ENCODE measurements around the gene PPID.
"Not testable (repeated sequence)": the region's sequence is repeated elsewhere in the genome, so short reads cannot be mapped to it uniquely, and the experiment has no call there.

PPID gene

GRCh38 chr4:158739600-158739999, 16.4 kb upstream of the PPID start:
- Histone ChIP-seq H3K9ac (no peak overlapping the region), H3K36me3 (no peaks in the 10 kb centered on the region)
- TF ChIP-seq Cebpa-rat (IDR thresholded peaks at IDR 0.05), result no peak

GRCh38 chr4:158738866-158739265, 15.7 kb upstream of the PPID start:
- H3K9me3 ChIP-seq, result no peaks in the 10 kb centered on the region
- H3K9ac ChIP-seq, result no peak overlapping the region
- H3K36me3 ChIP-seq, result no peaks in the 10 kb centered on the region
- TF ChIP-seq Cebpa-rat (IDR thresholded peaks at IDR 0.05), result no peak
- no peaks in the 10 kb centered on the region for H3K27me3 ChIP-seq
- H3K4me1 ChIP-seq, result no peaks in the 10 kb centered on the region
- no peak overlapping the region for H3K4me3 ChIP-seq
- H4K20me1 ChIP-seq, result no peaks in the 10 kb centered on the region
- H3K27ac ChIP-seq, result no peak overlapping the region
- H3K4me2 ChIP-seq, result no peak overlapping the region

More at GRCh38 chr4:158739600-158739999, 16.4 kb upstream of the PPID start:
- H3K9me3 ChIP-seq, result no peaks in the 10 kb centered on the region
- no peaks in the 10 kb centered on the region for H3K4me1 ChIP-seq
- H4K20me1 ChIP-seq, result no peaks in the 10 kb centered on the region
- no peak overlapping the region for H3K27ac ChIP-seq
- no peak overlapping the region for H3K4me3 ChIP-seq
- H3K27me3 ChIP-seq, result no peaks in the 10 kb centered on the region
- H3K4me2 ChIP-seq, result no peak overlapping the region

- Histone ChIP-seq H3K4me3 (no peak overlapping the region), H3K27me3 (no peaks in the 10 kb centered on the region), H3K9me3 (no peaks in the 10 kb centered on the region), H3K27ac (no peak overlapping the region), H3K36me3 (no peaks in the 10 kb centered on the region), H3K9ac (no peak overlapping the region), H3K4me1 (no peaks in the 10 kb centered on the region), H3K4me2 (no peak overlapping the region), H4K20me1 (no peaks in the 10 kb centered on the region)
- no peak for TF ChIP-seq Cebpa-rat (IDR thresholded peaks at IDR 0.05)
Observed at GRCh38 chr4:158729716-158730559, 6.7 kb upstream of the PPID start.

DNA sequence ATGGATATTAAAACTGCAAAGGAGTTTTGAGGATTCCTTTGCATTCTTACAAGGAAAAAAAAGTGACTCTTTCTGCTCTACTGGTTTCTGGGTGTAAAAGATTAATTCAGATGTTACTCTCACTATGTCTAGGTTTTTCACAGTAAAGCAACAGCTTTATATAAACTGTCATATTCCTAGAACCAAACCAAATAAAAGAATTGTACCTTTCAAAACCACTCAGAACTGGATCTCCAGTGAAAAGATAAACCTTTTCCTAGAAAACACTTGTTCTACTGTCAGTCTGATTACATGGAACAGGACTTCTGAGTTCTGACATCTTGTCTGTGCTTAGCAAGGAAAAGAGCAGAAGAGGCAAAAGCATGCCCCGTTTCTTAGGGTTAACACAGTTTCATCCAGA, 5.0 kb upstream of the PPID start:
- Histone ChIP-seq H3K4me1 (0 out of 2 replicates have a peak, but pooled peaks cover 6% of the 10 kb centered on the region), H3K27ac (no peak overlapping the region)

DNA sequence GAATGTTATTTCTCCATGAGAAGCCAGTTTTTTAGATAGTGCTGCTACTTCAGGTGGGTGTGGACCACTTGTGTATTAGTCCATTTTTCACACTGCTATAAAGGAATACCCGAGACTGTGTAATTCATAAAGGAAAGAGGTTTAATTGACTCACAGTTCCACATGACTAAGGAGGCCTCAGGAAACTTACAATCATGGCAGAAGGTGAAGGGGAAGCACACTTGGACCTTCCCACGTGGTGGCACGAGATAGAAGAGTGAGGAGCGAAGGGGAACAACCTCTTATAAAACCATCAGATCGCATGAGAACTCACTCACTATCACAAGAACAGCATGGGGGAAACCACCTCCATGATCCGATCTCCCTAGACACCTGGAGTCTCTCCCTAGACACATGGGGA, 3.4 kb upstream of the PPID start:
- H3K27ac ChIP-seq, result no peak overlapping the region
- H3K4me2 ChIP-seq, result no peak overlapping the region
- no peak overlapping the region for H3K4me3 ChIP-seq
- H3K4me1 ChIP-seq, result peaks cover 17% of the 10 kb centered on the region
- no peaks in the 10 kb centered on the region for H3K9me3 ChIP-seq
- H3K27me3 ChIP-seq, result no peaks in the 10 kb centered on the region
- H3K36me3 ChIP-seq, result no peaks in the 10 kb centered on the region; the same call in 1 of the 2 replicates
- no peaks in the 10 kb centered on the region for H4K20me1 ChIP-seq
- H3K9ac ChIP-seq, result no peak overlapping the region
- no peak for TF ChIP-seq Cebpa-rat (IDR thresholded peaks at IDR 0.05)

More for the DNA sequence above, 5.0 kb upstream of the PPID start:
- no peaks in the 10 kb centered on the region for H3K36me3 ChIP-seq
- no peak overlapping the region for H3K4me3 ChIP-seq
- no peaks in the 10 kb centered on the region for H3K27me3 ChIP-seq
- no peak overlapping the region for H3K9ac ChIP-seq
- no peak overlapping the region for H3K4me2 ChIP-seq
- H4K20me1 ChIP-seq, result no peaks in the 10 kb centered on the region
- TF ChIP-seq Cebpa-rat (IDR thresholded peaks at IDR 0.05), result no peak
- no peaks in the 10 kb centered on the region for H3K9me3 ChIP-seq

DNA sequence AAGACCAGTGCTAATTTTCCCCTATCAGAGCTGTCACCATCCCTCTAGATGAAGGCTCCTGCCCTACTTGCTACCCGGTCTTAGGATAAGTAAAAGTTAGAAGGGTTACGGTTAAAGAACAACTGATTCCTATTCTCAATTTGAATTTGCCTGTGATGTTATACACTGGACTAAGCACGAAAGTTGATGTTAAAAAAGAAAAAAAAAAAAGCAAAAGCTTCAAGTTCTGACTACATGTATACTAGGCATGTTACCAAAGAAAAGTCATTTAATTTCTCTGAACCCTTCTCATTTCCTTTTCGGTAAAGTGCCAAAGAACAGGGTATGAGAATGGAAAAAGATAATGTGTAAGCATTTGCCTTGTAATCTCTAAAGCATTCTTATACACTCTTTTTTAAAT, 1.4 kb upstream of the PPID start:
- Histone ChIP-seq H3K9ac (no peak overlapping the region), H4K20me1 (no peaks in the 10 kb centered on the region), H3K9me3 (no peaks in the 10 kb centered on the region), H3K27me3 (no peaks in the 10 kb centered on the region), H3K4me3 (no peak overlapping the region), H3K4me1 (peaks cover 17% of the 10 kb centered on the region), H3K36me3 (peaks cover 15% of the 10 kb centered on the region), H3K27ac (no peak overlapping the region), H3K4me2 (no peak overlapping the region)
- no peak for TF ChIP-seq Cebpa-rat (IDR thresholded peaks at IDR 0.05)

DNA sequence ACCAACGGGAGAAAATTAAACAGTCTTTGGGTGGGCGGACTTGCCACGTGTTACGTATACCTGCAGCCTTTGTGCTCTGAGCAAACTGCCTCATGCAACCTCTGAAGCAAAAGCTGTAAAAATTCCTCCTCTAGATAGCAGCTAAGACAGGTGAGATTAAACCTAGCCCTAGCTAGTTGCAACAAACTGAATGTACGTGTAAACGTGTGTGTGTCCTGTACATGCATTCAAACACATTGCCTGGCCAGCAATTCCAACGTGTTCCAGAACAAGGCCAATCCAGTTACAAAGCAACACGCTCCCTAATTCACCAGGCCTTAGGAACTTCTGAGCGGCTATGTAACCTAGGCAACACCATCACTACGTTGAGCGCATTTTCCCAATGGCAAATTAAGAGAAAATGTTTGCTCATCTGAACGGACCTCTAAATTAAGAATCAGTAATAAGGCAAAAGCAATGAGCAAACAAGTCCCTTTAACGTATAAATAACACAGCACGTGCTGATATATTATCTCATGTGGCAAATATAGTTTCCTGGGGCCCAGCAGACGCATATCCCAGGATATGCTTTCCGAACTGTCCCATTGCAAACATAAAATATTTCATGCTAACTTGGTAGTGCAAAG, 792 bp downstream of the PPID start:
- no peak for TF ChIP-seq Cebpa-rat (IDR thresholded peaks at IDR 0.05)
- no peaks in the 10 kb centered on the region for H4K20me1 ChIP-seq

GRCh38 chr4:158721680-158722079, 1.5 kb downstream of the PPID start:
- H3K9ac ChIP-seq, result no peak overlapping the region
- no peak overlapping the region for H3K27ac ChIP-seq
- no peaks in the 10 kb centered on the region for H3K27me3 ChIP-seq
- peaks cover 17% of the 10 kb centered on the region for H3K4me1 ChIP-seq
- no peaks in the 10 kb centered on the region for H4K20me1 ChIP-seq
- H3K36me3 ChIP-seq, result peaks cover 43% of the 10 kb centered on the region
- H3K9me3 ChIP-seq, result no peaks in the 10 kb centered on the region
- TF ChIP-seq Cebpa-rat (IDR thresholded peaks at IDR 0.05), result no peak
- H3K4me2 ChIP-seq, result peak overlapping the region; percentile 86; the same call in 1 of the 2 replicates
- H3K4me3 ChIP-seq, result no peak overlapping the region

More for the DNA sequence above, 792 bp downstream of the PPID start:
- Histone ChIP-seq H3K9me3 (no peaks in the 10 kb centered on the region), H3K9ac (peak overlapping the region; percentile 85), H3K27me3 (no peaks in the 10 kb centered on the region), H3K4me1 (peaks cover 17% of the 10 kb centered on the region), H3K36me3 (peaks cover 37% of the 10 kb centered on the region), H3K27ac (peak overlapping the region; percentile 84), H3K4me3 (peak overlapping the region; percentile 88), H3K4me2 (peak overlapping the region; percentile 86)

DNA sequence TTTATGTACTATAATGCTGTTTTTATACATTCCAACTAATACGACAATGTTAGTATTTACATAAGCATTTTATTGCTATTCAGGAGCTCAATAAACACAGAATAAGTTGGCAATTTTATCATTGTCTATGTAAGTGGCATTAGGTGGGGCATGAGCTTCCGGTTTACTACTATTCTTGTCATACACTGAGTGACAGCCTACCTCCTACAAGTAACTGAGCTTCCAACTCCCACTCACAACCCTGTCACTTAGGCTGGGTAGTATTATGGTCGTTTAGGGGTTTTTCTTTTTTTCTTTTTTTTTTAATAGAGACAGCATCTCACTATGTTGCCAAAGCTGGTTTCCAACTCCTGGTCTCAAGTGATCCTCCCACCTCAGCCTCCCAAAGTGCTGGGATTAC, 7.4 kb downstream of the PPID start:
- no peaks in the 10 kb centered on the region for H3K9me3 ChIP-seq
- no peak overlapping the region for H3K4me2 ChIP-seq
- H4K20me1 ChIP-seq, result no peaks in the 10 kb centered on the region
- TF ChIP-seq Cebpa-rat (IDR thresholded peaks at IDR 0.05), result no peak
- H3K27me3 ChIP-seq, result no peaks in the 10 kb centered on the region
- no peak overlapping the region for H3K27ac ChIP-seq
- H3K36me3 ChIP-seq, result peaks cover 92% of the 10 kb centered on the region
- H3K4me3 ChIP-seq, result no peak overlapping the region
- H3K4me1 ChIP-seq, result no peaks in the 10 kb centered on the region
- no peak overlapping the region for H3K9ac ChIP-seq

- H3K4me1 ChIP-seq, result no peaks in the 10 kb centered on the region
- no peak for TF ChIP-seq Cebpa-rat (IDR thresholded peaks at IDR 0.05)
- no peaks in the 10 kb centered on the region for H3K9me3 ChIP-seq
- H3K4me3 ChIP-seq, result no peak overlapping the region
- H3K36me3 ChIP-seq, result peaks cover 95% of the 10 kb centered on the region
- H4K20me1 ChIP-seq, result no peaks in the 10 kb centered on the region
- no peak overlapping the region for H3K9ac ChIP-seq
- H3K27ac ChIP-seq, result no peak overlapping the region
- no peak overlapping the region for H3K4me2 ChIP-seq
- no peaks in the 10 kb centered on the region for H3K27me3 ChIP-seq
Observed at GRCh38 chr4:158714937-158715336, 8.3 kb downstream of the PPID start.

DNA sequence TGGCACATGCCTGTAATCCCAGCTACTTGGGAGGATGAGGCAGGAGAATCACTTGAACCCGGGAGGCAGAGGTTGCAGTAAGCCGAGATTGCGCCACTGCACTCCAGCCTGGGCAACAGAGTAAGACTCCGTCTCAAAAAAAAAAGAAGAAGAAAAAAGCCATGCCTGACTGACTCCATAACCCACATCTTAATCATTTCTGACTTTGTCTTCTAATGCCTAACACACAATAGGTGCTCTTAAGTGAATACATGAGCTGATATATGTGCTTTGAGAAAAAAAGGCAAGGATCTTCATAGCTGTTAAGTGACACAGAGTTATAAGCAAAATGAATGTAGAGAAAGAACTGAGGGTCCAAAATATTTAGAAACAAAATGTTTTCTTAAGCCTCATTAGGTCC, 10.6 kb downstream of the PPID start:
- H3K27ac ChIP-seq, H3K4me2 ChIP-seq, H3K4me3 ChIP-seq, H3K4me1 ChIP-seq, H4K20me1 ChIP-seq, H3K9me3 ChIP-seq, H3K27me3 ChIP-seq, H3K9ac ChIP-seq: not testable (repeated sequence)
- peaks cover 95% of the 10 kb centered on the region for H3K36me3 ChIP-seq
